Iris pigment epithelial cell (primary cell): ENCODE measurements around the gene SYPL1.

ENCODE experiments used
- DNase-seq: peaks from one replicate; pipeline ENCODE4 v3.0.0-alpha.2; 2011; ENCODE audit warnings: low read depth

SYPL1 gene

GRCh38 chr7:106065575-106066500 is 46.3 kb downstream of the SYPL1 start:
- DNase-seq, result peak; percentile 27

GRCh38 chr7:106064771-106065574 is 47.1 kb downstream of the SYPL1 start:
- peak; percentile 76 for DNase-seq

- DNase-seq, result no peak
Observed at GRCh38 chr7:106064316-106064715, 47.8 kb downstream of the SYPL1 start.

GRCh38 chr7:106063692-106064091 is 48.4 kb downstream of the SYPL1 start:
- no peak for DNase-seq

GRCh38 chr7:106063024-106063423 is 49.1 kb downstream of the SYPL1 start:
- DNase-seq, result no peak

- DNase-seq, result no peak
Observed at GRCh38 chr7:106062521-106062931, 49.6 kb downstream of the SYPL1 start.

GRCh38 chr7:106062006-106062405 is 50.1 kb downstream of the SYPL1 start:
- DNase-seq, result no peak

- DNase-seq, result no peak
Observed at GRCh38 chr7:106061301-106061979, 50.7 kb downstream of the SYPL1 start.

- DNase-seq, result no peak
Observed at GRCh38 chr7:106060394-106060920, 51.7 kb downstream of the SYPL1 start.

- DNase-seq, result peak; percentile 19
Observed at GRCh38 chr7:106059556-106059955, 52.6 kb downstream of the SYPL1 start.

GRCh38 chr7:106058928-106059324 is 53.2 kb downstream of the SYPL1 start:
- DNase-seq, result no peak

GRCh38 chr7:106057962-106058927 is 53.9 kb downstream of the SYPL1 start:
- DNase-seq, result no peak

- no peak for DNase-seq
Observed at GRCh38 chr7:106057204-106057961, 54.7 kb downstream of the SYPL1 start.

- DNase-seq, result peak; percentile 69
Observed at GRCh38 chr7:106056513-106057203, 55.5 kb downstream of the SYPL1 start.

GRCh38 chr7:106054971-106055532 is 57.1 kb downstream of the SYPL1 start:
- no peak for DNase-seq

- no peak for DNase-seq
Observed at GRCh38 chr7:106054156-106054910, 57.8 kb downstream of the SYPL1 start.

GRCh38 chr7:106053109-106053508 is 59.0 kb downstream of the SYPL1 start:
- DNase-seq, result no peak

GRCh38 chr7:106052681-106053080 is 59.4 kb downstream of the SYPL1 start:
- no peak for DNase-seq

- DNase-seq, result peak; percentile 62
Observed at GRCh38 chr7:106050746-106051117, 61.4 kb downstream of the SYPL1 start.
